Keratinocyte (primary cell): ENCODE measurements around the gene RAB6A.

Experiments
- CTCF ChIP-seq, 3 experiments: IDR thresholded peaks in 1 of 3; conservative IDR thresholded peaks in 1 of 3; optimal IDR thresholded peaks in 1 of 3; 2 replicates in 2 of 3; 3 replicates in 1 of 3; pipeline versions ENCODE3 to v1.5.1; 2011; ENCODE audit warnings: low read length in 3 of 3, mild to moderate bottlenecking in 3 of 3, moderate library complexity in 2 of 3, control low read depth in 1 of 3, inconsistent platforms in 1 of 3; ENCODE audit not compliant: insufficient read depth in 2 of 3; ENCODE audit errors: extremely low read depth in 1 of 3
- EZH2 ChIP-seq: IDR thresholded peaks from one replicate; pipeline ENCODE4 v1.6.1; 2012; ENCODE audit warnings: inconsistent platforms, mild to moderate bottlenecking, low read length, moderate library complexity

- TF ChIP-seq CTCF (optimal IDR thresholded peaks at IDR 0.05 in 1 of 3, IDR thresholded peaks at IDR 0.05 in 1 of 3, conservative IDR thresholded peaks at IDR 0.05 in 1 of 3; ENCODE audit: extremely low read depth in 1 of 3, insufficient read depth in 2 of 3, low read length in 3 of 3) (no peak), EZH2 (no peak)
Observed at GRCh38 chr11:73728000-73728399, 32.9 kb downstream of the RAB6A start.
